HG03378 (cell line): Measurements from ENCODE around the gene CROCC2.

Experiments
- ATAC-seq: cut with Tn5 transposase; IDR thresholded peaks from one replicate; pipeline ENCODE4 v1.9.1; 2021; ENCODE audit warnings: mild to moderate bottlenecking, moderate library complexity; ENCODE audit not compliant: unreplicated experiment

The CROCC2 gene

DNA sequence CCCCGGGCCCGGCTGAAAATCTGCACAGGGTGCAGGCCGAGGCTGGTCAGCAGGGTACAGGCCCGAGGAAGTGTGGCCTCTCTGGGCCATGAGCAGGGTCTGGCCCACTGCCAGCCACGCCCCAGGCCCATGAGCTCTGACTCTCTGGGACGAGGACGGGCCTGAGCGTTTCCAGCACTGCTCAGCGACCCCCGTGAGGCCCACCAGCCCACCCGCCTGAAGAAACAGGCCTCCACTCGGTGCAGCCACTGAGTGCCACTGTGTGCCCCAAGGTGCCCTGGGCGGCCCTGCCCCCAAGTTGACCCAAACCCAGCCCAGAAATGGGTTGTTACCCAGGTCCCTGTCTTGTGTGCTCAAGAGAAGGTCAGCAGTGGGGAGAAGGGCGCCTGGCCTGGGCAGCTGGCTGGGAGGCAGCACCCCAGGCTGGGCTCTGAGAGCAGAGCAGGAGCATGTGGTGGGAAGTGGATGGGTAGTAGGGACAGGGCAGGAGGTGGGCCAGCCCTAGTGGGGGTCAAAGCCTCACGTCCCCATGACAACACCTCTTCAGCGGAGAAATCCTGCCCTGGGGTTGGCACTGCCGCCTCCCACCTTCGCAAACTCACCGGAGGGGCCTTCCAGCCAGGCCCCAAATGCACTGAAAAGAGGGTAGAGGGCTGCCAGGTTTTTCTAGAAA lies 90.2 kb downstream of the CROCC2 start:
- ATAC-seq: no peak

DNA sequence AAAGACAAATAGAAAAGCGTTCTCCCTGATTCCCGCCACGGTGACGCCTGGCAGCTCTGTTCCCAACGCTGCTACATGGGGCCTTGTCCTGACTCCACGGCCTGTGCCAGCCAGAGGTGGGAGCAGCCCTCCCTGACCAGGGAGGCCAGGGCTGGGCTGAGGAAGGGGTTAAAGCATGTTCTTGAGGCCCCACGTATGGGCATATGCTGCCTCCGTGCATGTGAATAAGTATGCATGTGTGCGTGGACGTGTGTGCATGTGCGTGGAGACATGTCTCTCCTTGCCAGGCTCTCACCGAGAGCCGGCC lies 90.7 kb downstream of the CROCC2 start:
- no peak for ATAC-seq

DNA sequence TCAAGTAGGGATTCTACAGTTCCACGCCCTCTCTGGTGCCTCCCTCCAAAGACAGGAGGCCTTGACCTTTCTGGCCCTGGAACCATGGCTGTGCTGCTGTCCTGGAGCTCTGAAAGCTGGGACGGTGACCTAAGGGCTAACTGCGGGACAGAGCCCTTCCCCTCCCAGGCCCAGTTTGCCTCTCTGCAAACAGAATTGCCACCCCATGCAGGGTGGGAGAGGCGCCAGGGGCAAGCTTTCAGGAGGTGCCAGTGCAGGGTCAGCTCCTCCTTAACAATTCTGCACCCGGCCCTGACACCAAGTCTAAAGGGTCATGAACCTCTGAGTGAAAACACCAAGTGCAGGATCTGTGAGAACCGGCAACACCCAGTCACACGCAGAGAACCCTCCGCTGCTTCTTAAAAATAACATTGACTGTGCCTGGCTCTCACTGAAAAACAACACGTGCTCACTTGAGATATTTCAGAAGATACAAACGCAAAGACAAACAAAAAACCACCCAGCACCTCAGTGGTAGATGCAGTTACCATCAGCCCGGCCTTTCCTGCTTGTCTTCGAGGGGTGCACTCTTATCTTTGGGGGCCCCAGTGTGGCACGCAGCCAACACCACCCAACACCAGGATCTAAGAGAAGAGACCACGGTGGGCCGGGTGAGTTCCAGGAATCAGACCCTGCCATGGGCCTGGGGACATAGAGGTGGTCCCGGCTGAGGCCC lies 91.2 kb downstream of the CROCC2 start:
- ATAC-seq: no peak

DNA sequence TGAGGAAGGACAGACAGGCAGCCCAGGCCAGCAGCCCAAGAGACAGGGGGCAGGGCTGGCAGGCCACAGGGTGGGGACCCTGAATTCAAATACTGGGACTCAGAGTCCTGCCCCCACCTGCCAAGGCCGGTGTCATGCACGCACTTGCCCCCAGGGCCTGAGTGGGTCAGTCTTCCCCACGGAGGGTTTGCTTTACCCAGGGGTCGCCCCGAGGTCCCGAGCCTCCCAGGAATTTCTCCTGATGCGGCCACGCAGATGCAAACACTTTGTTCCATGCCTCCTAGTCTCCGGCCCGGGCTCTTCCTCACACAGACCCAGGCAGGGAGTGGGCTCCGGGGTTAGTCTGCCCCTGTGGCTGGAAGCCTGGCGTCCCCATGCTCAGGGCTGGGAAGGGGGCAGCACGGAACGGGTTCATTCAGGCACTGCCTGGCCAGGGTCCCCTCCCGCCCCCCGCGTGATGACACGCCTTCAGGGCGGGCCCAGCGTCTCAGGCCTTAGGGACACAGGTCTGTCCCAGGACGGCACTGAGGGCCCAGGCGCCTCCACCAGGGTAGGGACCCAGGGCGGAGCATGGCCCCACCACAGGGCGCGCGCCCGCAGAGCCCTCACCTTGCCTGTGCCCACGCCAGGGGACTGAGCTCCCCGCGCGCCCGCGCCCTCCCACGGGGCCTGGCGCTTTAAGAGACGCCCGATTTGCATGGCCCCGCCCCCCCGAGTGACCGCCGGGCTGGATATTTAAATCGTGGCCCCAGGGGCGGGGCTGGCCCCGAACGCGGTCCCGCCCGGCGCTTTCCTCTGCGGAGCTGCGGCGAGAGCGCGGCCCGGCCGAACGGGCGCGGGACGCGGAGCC lies 91.9 kb downstream of the CROCC2 start, which contains the start of gene SNED1:
Gene SNED1, plus strand, starts transcription at position 763 of the 850 bp plus-strand sequence. CDS start 220 bp downstream, outside the sequence.
- no peak for ATAC-seq

DNA sequence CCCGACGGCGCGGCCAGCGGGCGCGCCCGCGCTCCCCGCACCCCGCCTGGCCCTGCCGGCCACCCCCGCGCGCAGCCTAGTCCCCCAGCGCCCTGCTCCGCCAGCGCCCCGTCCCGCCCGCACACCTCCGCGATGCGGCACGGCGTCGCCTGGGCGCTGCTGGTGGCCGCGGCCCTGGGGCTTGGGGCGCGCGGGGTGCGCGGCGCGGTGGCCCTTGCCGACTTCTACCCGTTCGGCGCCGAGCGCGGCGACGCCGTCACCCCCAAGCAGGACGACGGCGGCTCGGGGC lies 92.5 kb downstream of the CROCC2 start:
- no peak for ATAC-seq

DNA sequence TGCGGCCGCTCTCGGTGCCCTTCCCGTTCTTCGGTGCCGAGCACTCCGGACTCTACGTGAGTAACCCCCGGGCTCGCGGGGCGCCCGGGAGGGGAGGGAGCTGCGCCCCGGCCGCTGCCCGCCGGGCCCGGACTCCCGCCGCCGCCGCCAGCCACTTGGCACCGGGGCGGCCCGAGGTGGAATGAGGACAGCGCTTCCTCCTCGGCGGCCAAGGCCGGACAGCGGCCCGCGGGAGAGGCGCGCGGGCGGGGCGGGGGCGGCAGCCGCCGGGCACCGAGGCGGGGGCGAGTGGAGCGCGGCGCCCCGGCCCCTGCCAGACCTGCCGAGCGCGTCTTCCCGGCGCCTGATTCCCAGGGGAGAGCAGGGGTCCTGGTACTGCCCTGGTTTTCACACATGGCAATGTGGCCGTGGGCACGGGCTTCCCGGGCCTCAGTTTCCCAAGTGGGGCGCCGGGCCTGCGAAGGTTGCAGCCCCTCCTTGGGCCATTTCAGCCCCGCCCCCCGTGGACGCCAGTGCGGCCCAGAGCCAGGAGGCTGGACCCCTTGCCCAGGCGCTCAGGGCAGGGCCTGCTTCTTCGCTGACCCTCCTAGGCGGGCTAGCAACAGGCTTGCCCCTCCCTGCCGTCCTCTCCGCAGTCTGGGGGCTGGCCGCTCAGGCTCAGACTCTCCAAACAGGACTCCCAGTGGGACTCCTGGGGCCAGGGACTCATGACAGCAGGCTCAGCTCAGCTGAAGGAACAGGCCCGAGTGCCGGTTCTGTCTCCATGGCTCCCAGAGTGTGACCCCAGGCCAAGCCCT lies 93.1 kb downstream of the CROCC2 start:
- ATAC-seq: no peak

DNA sequence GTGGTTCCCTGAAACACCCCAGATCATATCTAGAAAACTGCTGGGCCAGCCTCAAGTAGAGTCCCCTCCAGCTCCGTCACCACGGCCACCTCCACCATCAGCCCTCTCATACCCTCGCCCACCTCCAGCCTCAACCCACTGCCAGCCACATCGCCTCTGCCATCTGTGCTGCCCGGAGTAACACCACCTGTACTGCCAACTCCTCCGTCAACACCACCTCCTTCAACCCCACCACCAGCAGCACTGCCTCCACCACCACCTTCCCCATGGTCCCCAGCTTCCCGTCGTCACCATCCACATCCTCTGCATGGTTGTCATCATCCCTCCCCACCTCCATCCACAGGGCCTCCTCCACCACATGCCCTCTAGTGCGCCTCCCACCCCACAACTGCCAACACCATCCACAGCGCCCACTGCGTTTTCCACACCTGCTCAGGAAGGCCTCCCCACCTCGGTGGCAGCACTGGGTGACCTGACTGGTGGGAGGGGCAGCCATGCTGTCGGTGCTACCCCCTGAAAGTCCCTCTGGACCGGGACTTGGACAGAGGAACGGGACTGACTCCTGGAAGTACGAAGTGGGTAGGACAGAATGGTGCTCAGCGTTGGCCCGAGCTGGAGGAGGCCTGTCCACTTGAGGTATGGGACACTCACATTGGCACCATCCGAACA lies 93.9 kb downstream of the CROCC2 start:
- no peak for ATAC-seq

DNA sequence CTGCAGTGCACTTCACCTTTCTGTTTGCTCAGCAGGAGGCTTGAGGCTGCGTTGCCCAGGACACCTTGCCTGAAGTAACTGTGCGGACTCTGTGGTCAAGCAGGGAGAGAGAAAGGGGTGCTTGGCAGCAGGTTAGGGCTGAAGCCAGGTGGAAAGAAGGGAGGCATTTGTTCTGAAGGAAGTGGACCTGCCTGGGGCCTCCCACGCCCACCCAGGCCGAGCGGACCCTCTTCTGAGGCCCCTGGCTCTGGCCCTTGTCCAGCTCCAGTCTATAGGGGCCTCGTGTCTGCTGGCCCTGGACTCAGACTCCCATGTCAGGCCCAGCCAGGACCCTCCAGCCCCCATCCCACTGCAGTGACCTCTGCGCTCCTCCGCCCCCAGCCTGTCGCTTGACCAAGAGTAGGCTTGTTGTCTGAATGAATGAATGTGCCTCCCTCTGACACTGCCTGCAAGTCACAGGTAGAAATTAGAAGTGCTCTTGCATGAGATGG lies 94.7 kb downstream of the CROCC2 start:
- no peak for ATAC-seq

DNA sequence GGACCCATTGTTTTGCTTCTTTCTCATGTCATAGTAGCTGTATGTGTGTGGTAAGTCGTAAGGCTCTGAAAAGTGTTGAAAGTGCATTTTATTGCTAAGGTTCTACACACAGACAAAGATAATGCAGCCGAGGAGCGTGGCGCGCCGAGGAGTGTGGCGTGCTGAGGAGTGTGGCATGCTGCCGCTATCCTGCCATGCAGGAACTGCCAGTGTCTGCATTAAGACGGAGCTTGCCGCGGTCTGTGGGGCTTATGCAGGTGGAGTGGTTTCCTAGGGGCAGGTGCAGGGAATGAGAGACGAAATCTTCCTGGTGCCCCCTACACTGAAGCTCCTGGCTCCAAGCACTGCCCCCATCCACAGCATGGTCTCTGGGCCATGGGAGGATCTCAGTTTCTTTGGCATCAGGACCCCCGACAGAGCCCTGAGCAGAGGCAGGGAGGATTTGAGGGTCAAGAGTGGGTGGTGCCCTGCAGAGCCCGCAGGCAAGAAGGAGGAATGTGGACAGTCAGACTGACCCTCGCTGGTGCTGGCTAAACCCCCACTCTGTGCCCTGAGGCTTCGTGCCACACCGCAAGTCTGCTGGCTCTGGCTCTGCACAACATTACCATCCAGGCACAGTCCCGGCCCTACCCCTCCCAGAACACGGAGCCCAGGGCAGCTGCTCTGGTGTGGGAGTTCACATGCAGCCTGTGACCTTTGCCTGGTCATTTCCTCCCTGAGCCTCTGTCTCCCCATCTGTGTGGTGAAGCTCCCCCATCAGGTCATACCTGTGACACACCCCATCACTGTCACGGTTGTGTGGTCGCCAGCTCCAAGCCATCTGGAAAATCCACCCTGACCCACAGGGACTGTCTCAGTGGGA lies 95.5 kb downstream of the CROCC2 start:
- no peak for ATAC-seq

DNA sequence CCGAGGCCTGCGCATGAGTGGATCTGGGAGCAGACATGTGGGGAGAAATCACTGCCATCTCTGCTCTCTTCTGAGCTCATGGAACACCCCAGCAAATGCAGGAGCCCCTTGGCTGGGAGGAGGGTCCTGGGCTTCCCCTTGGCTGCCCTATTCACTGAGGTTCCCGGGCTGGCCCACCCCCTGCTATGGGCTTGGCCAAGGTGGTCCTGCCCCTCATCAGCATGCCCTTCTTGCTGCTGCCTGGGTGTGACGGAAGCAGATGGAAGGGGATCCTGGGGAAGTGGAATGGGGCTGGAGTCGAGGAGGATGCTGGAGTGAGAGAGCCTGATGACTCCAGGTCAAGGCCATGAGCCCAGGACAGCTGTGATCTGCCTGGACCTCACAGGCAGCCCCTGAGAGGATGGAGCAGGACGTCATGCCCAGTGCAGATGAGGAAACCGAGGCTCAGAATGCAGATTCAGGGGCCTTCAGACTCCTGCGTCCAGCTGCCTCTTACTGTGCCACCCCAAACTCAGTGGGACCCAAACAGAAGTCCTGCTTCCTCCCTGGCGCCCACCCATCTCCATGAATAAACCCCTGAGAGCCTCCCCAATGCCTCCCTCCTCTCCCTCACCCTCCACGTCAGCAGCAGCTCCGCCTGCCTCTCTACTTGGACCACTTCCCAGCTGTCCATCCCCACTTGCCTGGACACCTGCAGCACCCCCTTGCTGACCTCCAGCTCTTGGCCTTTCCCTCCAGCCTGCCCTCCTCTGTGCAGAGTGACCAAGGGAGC lies 96.3 kb downstream of the CROCC2 start:
- ATAC-seq: no peak

DNA sequence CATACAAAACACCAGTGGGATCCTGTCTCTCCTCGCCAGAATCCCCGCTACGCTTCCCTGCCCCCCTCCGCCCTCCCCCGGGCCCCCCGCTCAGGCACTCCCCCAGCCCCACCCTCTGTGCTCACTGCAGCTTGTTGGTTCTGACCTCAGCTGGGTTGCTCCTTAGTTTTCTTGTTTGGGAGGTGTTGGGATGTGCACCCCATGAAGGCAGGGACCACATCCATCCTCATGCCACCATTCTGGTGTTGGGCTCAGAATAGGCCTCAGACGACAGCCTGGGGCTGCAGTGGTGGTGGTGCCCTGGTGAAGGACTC lies 96.9 kb downstream of the CROCC2 start:
- ATAC-seq: no peak

DNA sequence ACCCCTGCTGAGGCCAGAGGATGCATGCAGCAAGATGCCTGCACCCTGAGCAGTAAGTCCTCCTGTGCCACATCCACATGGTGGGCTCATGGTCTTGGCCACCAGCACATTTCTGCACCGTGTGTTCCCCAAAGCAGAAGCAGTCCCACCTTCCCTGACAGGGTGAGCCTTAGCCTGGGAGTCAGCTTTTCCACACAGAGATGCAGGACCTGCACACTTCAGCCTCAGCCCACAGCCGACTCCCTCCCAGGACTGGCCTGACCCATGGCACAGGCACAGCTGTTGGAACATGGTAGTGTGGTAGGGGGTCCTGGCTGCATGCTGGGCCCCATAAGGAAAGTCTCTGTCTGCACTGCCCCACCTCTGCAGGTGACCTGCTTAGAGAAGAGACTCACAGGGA lies 97.2 kb downstream of the CROCC2 start:
- ATAC-seq: no peak

DNA sequence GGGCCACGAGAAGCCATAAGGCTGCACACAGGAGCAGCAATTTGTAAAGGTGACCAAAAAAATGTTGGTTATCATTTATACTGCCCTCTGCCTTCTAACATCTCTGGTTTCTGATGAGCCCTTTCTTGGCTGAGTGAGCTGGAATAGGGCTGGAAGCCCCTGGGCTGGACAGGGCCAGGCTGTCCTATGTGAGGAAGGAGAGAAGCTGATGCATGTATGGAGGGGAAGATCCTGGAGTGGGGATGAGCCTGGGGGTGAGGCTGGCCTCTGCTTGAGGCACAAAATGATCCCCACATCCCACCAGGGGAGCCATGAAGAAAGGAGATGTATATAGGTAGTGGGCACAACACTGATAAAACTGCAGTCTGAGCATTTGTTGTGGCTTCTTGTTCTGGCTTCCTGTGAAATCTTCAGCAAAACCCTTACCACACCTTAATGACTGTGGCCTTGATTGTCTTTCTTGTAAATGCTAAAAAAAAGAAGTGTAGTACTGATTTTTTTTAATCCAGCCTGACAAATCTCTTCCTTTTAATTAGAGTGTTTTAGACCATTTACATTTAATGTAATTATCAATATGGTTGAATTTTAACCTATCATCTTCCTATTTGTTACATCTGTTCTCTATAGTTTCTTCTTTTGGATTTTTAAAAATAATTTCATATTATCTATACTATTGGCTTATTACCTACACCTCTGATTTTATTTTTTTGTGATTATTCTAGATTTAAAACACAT lies 97.9 kb downstream of the CROCC2 start:
- ATAC-seq: no peak

DNA sequence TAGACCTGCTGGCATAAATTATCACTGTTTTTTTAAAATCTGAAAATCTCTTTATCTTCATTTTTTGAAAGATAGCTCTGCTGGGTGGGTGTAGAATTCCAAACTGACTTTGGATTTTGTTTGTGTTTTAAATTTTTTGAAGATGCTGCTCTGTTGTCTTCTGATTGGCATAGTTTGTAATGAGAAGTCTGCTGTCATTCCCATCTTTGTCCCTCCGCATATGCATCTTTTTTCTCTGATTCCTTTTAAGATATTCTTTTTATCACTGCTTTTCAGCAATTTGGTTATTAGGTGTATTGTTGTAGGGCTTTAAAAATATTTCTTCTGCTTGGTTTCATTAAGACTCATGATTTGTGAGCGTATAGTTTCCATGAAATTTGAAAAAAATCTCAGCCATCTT lies 99.4 kb downstream of the CROCC2 start:
- ATAC-seq: no peak

DNA sequence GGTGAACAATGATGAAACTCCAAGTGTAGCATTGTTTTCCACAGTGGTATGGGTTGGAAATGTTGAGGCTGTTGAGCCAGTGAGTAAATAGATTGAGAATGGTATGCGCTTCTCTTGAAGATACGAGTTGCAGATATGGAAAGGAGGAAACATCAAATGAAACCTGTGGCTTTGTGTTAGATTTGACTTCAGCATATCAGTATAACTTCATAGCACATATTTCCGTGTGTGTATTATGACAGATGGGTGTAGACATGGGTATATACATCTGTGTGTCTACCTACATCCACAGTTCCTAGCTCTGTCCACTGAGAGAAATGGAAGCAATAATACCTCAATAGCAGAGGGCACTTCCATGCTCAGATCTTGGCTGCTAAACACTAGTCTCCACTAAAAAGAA lies 100.3 kb downstream of the CROCC2 start:
- no peak for ATAC-seq

DNA sequence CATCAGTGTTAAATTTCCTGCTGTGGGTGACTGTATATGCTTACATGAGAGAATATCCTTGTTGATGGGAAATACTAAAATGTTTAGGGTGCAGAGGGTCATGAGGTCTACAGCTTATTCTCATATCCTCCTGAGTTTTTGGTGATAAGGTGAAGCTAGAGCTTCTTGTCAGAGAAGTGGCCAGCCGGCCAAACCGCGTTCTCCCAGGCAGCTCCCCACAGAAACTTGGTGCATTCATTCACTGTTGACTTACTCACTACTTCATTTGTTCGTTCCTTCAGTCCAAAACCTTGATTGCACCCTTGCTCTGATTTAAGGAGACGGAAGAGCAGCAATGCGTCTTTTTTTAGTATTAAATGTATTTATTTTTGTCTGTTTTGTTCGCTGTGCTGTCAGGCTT lies 101.0 kb downstream of the CROCC2 start:
- no peak for ATAC-seq

DNA sequence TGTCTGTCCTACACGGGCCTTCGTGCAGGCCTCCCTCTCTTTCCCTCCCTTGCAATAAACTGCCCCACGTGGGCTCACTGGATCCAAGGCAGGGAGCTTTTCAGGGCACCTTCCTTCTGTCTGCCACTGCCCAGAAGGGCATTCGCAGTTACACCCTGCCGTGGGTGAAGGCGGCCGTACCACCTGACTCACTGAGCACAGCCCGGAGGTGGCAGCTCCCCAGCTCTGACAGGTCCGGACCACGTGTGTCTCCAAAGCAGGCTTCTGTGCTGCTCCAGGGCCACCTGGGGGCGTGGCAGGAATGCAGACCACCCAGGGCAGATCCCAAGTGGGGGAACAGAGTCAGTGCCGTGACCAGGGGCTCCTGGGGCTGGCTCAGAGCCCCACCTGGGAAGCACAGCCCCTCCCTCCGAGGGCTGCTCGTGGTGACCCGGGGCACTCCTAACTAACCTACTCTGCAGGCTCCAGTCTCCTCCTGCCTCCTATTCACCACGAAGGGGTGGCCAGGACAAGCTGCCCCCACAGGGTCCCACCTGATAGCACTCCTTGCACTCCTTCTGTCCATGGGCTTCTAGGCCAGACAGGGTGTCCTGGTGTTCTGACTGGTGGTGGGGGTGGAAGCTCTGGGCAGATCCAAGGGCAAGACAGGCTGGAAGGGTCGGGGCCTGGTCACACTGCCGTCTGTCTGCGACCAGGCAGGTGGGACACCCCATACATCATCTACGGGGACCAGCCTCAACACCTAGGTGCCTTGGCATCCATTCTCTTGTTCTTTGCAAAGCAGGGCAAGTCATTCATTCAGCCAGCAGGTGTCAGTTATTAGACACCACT lies 102.0 kb downstream of the CROCC2 start:
- ATAC-seq: no peak

DNA sequence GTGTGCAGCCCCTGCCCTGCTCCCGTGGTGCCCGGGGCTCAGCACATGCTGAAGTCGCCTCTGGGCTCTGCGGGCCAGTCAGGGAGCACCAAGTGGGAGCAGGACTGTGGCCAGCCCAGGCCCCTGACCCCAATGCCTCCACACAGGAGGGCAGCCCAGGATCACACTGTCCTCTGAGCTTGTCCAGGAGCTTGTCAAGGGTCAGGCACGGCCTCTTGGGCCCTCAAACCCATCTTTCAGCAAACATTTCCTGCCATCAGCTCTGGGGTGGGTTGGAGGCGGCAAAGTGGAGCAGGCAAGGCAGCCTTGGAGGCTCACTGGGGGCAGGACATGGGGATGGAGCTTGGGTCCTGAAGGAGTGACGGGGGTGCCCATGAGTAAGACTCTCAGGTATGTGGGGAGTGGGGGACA lies 102.6 kb downstream of the CROCC2 start:
- no peak for ATAC-seq
